ENCODE measurements around the gene PSD4. TPM values are rescaled to one million over a fixed set of nuclear protein-coding genes. Genes with fewer than 3 reads are reported as not detected.

The PSD4 gene
- total RNA-seq, 1 donor, result 4.7 TPM

DNA sequence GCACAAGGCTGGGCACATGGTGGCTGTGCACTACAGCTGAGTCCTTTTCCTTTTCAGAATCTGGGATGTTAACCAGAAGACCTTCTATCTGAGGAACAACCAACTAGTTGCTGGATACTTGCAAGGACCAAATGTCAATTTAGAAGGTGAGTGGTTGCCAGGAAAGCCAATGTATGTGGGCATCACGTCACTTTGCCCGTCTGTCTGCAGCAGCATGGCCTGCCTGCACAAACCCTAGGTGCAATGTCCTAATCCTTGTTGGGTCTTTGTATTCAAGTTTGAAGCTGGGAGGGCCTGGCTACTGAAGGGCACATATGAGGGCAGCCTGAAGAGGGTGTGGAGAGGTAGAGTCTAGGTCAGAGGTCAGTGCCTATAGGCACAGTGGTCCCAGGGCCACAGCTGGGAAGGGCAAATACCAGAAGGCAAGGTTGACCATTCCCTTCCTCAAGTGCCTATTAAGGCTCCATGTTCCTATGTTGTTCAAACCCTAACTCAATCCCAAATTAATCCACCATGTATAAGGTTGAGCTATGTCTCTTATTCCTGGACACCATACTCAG is 44.2 kb upstream of the PSD4 start:
- no peak for DNase-seq (ENCODE audit: low read depth)
- no peak overlapping the region for H3K4me3 ChIP-seq (ENCODE audit: low read depth, low read length)
- TF ChIP-seq, protein P1, sequence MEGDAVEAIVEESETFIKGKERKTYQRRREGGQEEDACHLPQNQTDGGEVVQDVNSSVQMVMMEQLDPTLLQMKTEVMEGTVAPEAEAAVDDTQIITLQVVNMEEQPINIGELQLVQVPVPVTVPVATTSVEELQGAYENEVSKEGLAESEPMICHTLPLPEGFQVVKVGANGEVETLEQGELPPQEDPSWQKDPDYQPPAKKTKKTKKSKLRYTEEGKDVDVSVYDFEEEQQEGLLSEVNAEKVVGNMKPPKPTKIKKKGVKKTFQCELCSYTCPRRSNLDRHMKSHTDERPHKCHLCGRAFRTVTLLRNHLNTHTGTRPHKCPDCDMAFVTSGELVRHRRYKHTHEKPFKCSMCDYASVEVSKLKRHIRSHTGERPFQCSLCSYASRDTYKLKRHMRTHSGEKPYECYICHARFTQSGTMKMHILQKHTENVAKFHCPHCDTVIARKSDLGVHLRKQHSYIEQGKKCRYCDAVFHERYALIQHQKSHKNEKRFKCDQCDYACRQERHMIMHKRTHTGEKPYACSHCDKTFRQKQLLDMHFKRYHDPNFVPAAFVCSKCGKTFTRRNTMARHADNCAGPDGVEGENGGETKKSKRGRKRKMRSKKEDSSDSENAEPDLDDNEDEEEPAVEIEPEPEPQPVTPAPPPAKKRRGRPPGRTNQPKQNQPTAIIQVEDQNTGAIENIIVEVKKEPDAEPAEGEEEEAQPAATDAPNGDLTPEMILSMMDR (IDR thresholded peaks at IDR 0.05; ENCODE audit: insufficient read depth, low read depth, low read length), result no peak

DNA sequence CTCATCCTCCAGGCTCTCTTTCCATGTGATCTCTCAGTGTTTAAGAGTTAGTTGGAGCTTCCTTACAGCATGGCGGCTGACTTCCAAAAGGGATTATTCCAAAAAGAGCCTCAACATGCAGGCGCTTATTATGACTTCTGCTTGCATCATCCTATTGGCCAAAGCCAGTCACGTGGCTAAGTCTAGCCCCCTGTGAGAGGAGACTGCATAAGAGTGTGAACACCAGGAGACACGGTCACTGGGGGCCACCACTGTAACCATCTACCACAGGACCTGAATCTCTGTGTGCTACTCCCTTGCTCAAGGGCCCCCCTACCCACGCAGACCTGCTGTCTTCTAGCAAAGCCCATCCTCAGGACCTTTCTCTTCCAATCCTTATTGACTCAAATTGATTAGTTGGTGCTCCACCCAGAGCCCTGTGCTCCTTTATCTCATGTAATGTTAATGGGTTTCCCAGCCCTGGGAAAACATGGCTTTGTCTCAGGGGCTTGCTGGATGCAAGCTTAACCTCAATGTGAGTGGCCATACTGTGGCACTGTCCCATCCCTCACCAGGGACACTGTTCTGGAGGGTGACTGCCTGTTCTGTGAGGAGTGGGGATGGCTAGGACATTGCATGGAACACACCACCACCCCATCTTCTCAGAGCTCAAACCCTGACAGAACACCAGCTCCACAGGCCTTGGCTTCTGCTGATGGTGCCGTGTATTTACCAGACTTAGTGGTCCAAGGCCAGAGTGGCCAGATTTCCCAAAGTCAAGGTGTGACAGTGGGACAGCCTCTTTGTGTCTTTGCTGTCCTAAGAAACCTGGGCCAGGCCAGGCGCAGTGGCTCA is 42.2 kb upstream of the PSD4 start:
- TF ChIP-seq, protein P1 (IDR thresholded peaks at IDR 0.05; ENCODE audit: insufficient read depth, low read depth, low read length), result no peak
- no peak for DNase-seq (ENCODE audit: low read depth)
- no peak overlapping the region for H3K4me3 ChIP-seq (ENCODE audit: low read depth, low read length)

DNA sequence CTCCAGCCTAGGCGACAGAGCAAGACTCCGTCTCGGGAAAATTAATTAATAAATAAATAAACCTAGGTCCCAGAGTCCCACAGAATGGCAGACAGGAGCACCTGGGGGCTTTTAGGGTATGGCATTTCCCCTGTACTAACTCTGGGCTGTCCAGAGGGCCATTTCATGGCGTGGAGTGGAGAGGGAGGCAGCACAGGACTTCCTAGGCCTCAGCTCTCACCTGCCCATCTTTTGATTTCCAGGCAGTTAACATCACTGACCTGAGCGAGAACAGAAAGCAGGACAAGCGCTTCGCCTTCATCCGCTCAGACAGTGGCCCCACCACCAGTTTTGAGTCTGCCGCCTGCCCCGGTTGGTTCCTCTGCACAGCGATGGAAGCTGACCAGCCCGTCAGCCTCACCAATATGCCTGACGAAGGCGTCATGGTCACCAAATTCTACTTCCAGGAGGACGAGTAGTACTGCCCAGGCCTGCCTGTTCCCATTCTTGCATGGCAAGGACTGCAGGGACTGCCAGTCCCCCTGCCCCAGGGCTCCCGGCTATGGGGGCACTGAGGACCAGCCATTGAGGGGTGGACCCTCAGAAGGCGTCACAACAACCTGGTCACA is 41.3 kb upstream of the PSD4 start:
- no peak overlapping the region for H3K4me3 ChIP-seq (ENCODE audit: low read depth, low read length)
- TF ChIP-seq, protein P1 (IDR thresholded peaks at IDR 0.05; ENCODE audit: insufficient read depth, low read depth, low read length), result no peak
- no peak for DNase-seq (ENCODE audit: low read depth)

DNA sequence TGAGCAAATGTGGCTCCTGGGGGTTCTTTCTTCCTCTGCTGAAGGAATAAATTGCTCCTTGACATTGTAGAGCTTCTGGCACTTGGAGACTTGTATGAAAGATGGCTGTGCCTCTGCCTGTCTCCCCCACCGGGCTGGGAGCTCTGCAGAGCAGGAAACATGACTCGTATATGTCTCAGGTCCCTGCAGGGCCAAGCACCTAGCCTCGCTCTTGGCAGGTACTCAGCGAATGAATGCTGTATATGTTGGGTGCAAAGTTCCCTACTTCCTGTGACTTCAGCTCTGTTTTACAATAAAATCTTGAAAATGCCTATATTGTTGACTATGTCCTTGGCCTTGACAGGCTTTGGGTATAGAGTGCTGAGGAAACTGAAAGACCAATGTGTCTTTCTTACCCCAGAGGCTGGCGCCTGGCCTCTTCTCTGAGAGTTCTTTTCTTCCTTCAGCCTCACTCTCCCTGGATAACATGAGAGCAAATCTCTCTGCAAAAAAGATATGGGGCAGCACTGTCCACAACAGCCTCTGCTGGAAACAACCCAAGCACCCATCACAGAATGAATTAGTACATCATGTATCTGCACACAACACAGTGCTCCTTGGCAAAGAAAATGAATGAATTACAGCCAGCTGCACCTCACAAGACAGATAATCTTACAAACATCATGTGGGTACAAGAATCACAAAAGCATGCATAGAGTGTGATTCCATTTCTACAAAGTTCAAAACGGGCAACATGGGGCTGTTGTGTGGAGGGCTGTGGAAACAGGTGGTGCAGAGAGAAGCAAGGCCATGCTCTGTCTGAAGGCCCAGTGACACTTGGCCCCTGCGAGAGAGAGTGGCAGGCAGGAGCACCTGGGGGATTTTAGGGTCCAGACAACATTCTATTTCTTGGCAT is 39.8 kb upstream of the PSD4 start:
- H3K4me3 ChIP-seq (ENCODE audit: low read depth, low read length), result no peak overlapping the region
- TF ChIP-seq, protein P1 (IDR thresholded peaks at IDR 0.05; ENCODE audit: insufficient read depth, low read depth, low read length), result no peak
- no peak for DNase-seq (ENCODE audit: low read depth)

DNA sequence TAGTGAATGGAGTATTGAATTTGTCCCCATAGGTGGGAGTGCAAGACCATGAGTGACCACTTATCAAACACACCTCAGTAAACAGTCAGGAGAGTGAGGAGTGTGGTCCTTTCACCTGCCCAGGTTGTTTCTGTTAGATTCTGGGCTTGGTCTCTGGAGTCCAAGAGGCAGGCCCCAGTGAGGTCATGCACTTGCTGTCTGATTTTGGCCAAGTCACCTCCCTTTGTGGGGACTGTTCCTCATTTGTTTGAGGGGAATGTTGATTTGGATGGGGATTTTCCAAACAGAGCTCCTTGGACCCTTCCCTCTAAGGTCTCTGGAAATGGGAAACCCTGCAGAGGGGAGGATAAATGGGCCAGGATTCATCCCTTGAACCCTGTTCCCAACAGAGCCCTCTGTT is 39.1 kb upstream of the PSD4 start:
- no peak overlapping the region for H3K4me3 ChIP-seq (ENCODE audit: low read depth, low read length)
- TF ChIP-seq, protein P1 (IDR thresholded peaks at IDR 0.05; ENCODE audit: insufficient read depth, low read depth, low read length), result no peak
- no peak for DNase-seq (ENCODE audit: low read depth)

DNA sequence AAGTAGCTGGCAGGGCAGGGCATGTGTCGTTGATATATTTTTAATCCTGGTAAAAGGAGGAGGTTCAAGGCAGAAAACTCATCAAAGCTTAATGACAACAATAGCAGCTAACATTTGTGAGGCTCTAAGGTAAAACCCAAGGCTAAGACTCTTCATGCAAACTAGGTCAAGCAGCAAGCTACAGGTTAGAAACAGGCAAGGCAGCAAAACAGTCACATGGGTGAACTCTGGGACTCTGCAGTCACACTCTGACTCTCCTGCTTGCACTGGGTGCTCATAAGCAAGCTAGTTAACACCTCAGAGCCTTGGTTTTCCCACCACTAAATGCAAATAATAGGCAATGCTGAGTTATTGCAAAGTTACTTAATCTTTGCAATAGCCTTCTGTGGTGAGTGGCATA is 38.5 kb upstream of the PSD4 start:
- no peak for DNase-seq (ENCODE audit: low read depth)
- TF ChIP-seq, protein P1 (IDR thresholded peaks at IDR 0.05; ENCODE audit: insufficient read depth, low read depth, low read length), result no peak
- H3K4me3 ChIP-seq (ENCODE audit: low read depth, low read length), result no peak overlapping the region
